Left kidney (tissue), 2 donors: ENCODE results near the gene RNU5B-1. TPM values are rescaled to one million over a fixed set of nuclear protein-coding genes. Genes with fewer than 3 reads are reported as not detected.
A peak's percentile ranks its signal among the peaks of the same experiment; 100 is the strongest.

Source experiments
- DNase-seq: peaks from one replicate; pipeline ENCODE4 v3.0.0-alpha.2; 2013
- polyA plus RNA-seq: library from polyadenylated mRNA; unstranded; fragments of 120-200 nt; gene quantifications from one replicate; pipeline ENCODE4 v1.2.1, GENCODE V29; 2013; ENCODE audit not compliant: insufficient read length

RNU5B-1 gene
- polyA plus RNA-seq, 1 donor, result not detected

DNA sequence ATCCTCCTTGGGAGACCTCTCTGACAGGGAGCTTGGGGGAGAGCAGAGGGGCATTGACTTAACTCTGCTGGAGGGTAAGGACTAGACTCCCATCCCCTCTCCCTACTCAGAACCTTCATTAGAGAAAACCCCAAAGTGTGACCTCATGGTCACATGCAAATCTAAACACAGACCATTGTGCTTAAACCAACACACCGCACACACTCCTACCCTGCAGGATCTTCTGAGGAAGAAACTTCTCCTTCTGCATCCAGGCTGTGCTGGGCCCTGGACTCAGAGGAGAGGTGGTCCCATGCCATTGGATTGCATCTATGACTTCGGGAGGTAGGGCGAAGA lies 17.0 kb upstream of the RNU5B-1 start:
- no peak for DNase-seq

DNA sequence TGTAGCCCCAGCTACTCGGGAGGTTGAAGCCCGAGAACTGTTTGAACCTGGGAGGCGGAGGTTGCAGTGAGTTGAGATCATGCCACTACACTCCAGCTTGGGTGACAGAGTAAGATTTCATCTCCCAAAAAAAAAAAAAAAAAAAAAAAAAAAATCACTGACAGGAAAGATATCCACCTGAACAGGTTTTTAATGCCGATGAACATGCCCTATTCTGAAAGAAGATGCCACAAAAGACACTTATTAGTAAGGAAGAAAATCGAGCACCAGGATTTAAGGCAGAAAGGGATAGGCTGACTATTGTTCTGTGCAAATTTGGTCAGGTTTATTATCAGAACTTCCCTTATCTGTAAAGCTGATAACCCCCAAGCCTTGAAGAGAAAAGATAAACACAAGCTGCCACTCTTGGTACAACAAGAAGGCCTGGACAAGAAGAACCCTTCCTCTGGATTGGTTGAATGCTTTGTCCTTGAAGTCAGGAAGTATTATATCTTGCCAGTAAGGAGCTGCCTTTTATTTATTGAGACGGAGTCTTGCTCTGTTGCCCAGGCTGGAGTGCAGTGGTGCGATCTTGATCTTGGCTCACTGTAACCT lies 15.1 kb upstream of the RNU5B-1 start:
- DNase-seq, result no peak

GRCh38 chr15:65290228-65290627 lies 14.2 kb upstream of the RNU5B-1 start:
- DNase-seq, result no peak

DNA sequence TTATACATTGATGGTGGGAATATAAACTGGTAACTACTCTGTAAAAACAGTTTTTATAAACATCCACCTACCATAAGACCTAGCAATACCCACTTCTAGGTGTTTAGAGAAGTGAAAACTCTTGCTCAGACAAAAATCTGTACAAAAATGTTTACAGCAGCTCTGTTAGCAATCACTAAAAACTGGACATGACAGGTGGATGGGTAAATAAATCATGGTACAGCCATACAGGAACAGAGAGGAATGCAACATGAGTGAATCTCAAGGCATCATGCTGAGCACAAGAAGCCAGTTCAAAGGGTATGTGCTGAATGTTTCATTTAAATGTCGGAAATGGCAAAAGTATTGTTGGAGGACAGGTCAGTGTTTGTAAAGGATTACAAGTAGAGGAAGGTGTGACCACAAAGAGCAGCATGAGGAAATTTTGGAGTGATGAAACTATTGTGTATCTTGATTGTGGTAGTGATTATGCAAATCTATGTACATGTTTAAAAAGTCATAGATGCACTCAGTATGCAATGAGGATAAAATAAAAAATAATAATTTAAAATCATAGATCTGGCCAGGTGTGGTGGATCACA lies 11.4 kb upstream of the RNU5B-1 start:
- DNase-seq, result no peak

- no peak for DNase-seq
Measured at GRCh38 chr15:65298731-65299130, 5.7 kb upstream of the RNU5B-1 start.

DNA sequence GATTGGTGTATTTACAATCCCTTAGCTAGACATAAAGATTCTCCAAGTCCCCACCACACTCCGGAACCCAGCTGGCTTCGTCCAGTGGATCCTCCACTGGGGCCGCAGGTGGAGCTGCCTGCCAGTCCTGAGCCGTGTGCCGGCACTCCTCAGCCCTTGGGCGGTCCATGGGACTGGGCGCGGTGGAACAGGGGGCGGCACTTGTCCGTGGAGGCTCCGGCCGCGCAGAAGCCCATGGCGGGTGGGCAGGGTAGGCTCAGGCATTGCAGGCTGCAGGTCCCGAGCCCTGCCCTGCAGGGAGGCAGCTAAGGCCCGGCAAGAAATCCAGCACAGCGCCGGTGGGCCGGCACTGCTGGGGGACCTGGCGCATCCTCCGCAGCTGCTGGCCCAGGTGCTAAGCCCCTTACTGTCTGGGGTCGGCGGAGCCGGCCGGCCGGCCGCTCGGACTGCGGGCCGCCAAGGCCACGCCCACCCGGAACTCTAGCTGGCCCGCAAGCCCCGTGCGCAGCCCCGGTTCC lies 3.5 kb upstream of the RNU5B-1 start:
- DNase-seq, result no peak

DNA sequence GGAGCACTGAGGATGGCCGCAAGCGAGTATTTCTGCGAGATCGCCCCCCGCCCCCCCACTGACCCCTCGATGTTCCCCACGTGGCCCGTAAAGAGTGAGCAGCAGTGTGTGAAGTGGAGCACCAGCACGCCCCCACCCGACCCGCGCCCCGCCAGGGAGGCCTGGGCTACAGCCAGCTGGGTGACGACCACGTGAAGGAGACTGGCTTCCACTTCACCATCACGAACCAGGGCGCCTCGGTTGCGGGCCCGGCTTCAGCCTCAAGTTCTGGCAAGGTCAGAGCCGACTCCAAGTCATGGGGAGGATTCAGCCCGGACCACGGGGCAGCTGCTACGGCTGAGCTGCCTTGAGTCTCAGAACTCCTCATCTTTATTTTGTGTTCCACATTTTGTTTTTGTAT lies 2.4 kb upstream of the RNU5B-1 start:
- no peak for DNase-seq

- DNase-seq, result peak; percentile 69
Measured at GRCh38 chr15:65303687-65304380, 643 bp upstream of the RNU5B-1 start.

GRCh38 chr15:65305150-65305758 lies 777 bp downstream of the RNU5B-1 start:
- no peak for DNase-seq

DNA sequence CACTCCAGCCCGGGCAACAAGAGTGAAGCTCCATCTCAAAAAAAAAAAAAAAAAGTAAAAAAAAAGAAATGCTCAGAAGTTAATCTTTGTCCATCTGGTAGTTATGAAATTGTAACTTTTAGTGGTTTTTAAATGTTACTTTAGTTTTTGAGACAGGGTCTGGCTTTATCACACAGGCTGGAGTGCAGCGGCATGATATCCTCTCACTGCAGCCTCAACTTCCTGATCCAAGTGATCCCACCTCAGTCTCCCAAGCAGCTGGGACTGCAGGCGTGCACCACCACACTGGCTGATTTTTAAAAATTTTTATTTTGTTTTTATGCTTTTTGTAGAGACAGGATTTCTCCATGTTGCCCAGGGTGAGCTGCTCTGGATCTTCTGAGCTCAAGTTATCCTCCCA lies 1.3 kb downstream of the RNU5B-1 start:
- no peak for DNase-seq

GRCh38 chr15:65306551-65306950 lies 2.1 kb downstream of the RNU5B-1 start:
- no peak for DNase-seq

- DNase-seq, result no peak
Measured at GRCh38 chr15:65307978-65308377, 3.5 kb downstream of the RNU5B-1 start.

DNA sequence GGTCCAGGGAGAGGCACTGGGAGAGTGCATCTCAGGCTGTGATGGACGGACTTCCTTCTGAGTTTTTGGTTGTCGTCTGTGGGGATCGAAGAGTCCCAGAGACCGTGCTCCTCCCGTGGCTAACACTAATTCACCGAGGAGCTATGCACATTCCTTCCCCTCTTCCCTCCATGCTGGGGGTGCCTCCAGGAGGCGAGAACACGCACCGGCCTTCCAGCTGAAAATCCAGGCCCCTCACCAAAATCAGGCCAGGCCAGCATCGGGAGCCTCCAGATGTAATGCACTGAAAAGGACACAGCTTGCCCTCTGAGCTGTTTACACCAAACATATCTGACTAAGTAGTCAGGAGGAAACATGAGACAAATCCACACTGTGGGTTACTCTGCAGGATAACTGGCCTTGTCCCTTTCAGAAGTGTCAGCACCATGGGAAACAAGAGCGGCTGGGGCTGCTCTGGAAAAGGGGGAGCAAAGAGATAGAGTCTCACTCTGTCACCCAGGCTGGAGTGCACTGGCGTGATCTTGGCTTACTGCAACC lies 5.5 kb downstream of the RNU5B-1 start:
- no peak for DNase-seq

- DNase-seq, result no peak
Measured at GRCh38 chr15:65310431-65311137, 6.1 kb downstream of the RNU5B-1 start.

DNA sequence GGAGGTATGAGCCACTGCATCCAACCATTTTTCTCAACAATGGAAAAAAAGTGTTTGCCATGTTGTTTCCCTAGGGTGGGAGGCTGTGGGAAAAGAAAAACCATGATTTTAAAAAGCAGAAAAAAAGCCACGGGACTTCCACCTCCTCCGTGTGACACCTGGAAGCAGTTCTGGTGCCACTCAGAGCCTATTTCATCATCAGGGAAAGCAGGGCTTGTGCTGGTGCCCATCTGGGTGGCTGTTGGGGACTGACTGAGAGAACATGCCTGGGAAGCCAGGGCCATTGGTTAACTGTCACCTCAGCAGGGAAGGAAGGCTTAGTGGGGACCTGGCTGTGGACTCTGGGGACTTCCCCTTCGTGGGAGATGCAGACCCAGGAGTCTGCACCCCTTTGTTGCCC lies 7.3 kb downstream of the RNU5B-1 start:
- no peak for DNase-seq

DNA sequence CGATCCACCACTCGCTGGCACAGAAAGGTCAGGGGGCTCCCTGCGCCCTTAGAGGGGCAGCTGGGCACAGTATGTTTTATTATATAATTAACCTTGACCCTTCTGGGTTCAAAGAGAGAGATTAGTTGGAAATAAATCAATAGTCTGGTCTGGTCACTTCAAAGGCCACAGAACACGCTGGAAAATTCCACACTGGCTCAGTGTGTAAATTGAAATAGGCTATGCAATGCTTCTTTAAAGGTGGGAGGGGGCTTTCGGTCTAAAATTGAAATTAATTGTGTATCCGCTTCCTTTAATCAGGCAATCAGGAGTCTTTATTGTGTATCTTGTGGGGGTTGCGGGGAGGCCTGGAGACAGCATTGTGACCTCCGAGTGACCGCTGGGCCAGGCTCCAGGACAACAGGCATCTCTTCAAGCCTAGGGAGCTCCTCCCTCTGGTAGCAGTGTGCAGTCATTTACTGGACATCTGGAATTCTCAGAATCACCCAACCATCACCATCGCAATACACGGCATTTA lies 8.0 kb downstream of the RNU5B-1 start:
- no peak for DNase-seq

DNA sequence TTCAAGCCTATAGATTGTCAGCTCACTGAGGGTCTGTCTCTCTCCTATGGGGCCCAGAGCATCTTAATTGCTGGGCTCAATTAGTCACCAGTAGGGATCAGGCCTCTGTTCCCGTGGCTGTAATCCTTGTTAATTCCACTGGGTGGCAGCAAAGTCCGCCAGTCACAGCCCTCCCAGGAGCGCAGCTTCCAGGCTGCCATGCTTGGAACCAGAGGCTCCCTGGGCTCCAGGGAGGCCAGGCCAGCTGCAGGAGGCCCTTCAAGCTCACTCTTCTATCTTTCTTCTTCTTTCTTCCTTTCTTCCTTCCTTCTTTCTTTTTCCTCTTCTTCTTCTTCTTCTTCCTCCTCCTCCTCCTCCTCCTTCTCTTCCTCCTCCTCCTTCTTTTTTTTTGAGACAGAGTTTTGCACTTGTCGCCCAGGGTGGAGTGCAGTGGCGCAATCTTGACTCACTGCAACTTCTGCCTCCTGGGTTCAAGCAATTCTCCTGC lies 14.4 kb downstream of the RNU5B-1 start:
- DNase-seq, result peak; percentile 78

DNA sequence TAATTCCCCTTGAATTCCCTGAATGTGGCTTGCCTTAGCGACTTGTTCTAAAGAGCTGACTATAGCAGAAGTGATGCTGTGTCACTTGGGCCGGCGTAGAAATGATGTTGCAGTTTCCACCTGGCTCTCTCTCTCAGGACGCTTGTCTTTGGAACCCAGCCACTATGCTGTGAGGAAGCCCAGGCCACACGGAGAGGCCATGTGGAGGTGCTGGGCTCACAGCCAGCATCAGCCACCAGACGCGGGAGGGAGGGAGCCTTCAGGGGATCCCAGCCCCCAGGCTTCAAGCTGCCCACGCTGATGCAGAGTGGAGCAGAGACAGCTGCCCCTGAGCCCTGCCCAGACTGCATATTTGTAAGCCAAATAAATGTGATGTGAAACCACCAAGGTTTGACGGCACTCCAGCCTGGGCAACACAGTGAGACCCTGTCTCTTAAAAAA lies 18.6 kb downstream of the RNU5B-1 start:
- DNase-seq, result no peak

DNA sequence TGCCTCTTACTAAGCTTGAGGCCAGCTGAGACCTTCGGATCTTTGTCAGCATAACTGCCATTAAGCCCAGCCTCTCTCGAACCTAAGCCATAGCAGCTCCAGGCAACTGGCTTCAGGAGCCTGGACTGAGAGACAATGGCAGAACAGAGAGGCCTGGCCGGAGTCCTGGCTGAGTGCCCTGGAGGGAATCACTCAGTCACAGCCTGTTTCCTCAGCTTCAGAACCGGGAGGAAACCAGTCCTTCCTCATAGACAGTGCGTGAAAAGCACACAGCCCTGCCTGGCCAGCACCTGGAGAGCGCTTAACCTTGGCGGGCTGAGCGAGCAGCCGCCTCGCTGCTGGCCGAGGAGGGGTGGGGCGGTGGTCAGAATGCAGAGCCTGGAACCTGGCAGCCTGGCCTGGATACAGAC lies 21.6 kb downstream of the RNU5B-1 start:
- DNase-seq, result no peak

GRCh38 chr15:65326818-65327217 lies 22.3 kb downstream of the RNU5B-1 start:
- no peak for DNase-seq

- no peak for DNase-seq
Measured at GRCh38 chr15:65327651-65328393, 23.3 kb downstream of the RNU5B-1 start.
